Activated CD8-positive, alpha-beta memory T cell treated with anti-CD3 and anti-CD28 coated beads, Interleukin-2, amount 50 U/mL, for 48 hours (primary cell): ENCODE measurements around the gene VASH2.
A peak's percentile ranks its signal among the peaks of the same experiment; 100 is the strongest.
"Not testable (repeated sequence)": the region's sequence is repeated elsewhere in the genome, so short reads cannot be mapped to it uniquely, and the experiment has no call there.

ENCODE experiments used
- DNase-seq: peaks from one replicate; pipeline ENCODE4 v3.0.0-alpha.2; 2020

VASH2 gene

DNA sequence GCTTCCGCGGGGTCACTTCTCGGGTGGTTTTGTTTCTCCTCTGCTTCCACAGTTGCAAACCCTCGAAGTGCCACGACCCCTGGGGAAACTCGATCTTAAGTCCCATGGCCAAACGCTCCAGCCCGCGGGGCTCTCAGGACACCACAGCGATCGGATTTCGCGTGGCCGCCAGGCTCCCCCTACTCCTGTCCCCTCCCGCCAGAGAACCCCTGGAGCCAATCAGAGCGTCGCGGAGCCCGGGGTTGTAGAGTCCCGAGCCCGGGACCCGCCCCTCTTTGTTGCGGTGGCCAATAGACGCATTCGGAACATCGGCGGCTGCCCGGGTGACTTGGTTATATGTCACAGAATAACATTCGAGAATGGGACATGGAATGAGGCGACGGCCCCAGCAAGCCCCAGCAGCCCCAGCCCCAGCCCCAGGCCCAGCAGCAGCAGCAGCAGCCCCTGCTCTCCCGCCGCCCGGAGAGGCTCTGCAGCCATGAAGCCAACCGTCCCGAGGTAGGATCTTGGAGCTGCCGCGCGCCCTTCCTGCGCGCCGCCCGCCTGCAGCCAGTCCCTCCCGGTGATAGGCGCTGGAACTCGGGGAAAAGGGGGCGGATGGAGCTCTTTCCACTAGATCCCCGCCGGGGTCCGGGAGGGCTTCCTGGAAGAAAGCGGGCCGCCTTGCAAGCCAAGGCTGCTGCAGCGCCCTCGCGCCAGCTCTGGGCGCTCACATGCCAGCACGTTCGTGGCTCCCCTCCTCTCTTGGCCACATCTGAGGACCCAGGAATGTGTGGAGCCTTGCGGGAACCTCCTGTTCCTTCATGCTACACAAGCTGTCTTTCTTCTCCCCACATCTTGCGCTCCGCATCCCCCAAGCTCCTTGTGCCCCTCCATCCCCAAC is at the start of gene VASH2:
Gene VASH2 (plus strand): TSS at position 299 of the 883 bp plus-strand sequence. CDS start 1,002 bp downstream, outside the sequence.
- DNase-seq: peak; percentile 81

DNA sequence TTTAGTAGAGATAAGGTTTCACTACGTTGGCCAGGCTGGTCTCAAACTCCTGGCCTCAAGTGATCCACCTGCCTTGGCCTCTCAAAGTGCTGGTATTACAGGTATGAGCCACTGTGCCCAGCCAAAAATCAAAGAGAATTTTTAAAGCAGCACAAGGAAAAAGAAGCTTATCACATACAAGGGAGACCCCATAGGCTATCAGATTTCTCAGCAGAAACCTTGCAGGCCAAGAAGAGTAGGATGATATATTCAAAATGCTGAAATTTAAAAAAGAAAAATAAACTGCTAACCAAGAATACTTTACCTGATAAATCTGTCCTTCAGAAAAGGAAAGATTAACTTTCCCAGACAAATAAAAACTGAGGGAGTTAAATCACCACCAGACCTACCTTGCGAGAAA is 49.1 kb upstream of the VASH2 start:
- DNase-seq: no peak

DNA sequence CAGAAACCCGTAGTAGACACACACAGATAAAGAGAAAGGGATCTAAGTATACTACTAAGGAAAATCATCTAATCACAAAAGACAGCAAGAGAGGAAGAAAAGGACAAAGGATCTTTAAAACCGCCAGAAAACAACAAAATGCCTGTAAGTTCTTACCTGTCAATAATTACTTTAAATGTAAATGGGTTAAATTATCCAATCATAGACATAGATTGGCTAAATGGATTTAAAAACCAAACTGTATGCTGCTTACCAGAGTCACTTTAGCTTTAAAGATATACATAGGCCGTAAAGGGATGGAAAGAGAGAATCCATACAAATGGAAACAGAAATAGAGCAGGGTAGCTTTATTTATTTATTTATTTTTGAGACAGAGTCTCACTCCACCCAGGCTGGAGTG is 48.3 kb upstream of the VASH2 start:
- no peak for DNase-seq

DNA sequence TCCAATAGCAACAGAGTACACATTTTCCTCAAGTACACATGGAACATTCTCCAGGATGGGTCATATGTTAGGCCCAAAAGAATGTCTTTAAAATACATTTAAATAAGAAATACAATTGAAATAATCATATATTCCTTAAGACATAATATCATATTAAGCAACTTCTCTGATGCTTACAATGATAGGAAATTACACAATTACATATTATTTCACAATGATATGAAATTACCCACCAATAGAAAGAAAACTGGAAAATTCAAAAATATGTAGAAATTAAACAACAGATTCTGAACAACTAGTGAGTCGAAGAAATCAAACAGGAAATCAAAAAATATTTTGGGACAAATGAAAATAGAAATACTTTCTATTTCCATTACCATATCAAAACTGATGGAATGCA is 46.7 kb upstream of the VASH2 start:
- no peak for DNase-seq

DNA sequence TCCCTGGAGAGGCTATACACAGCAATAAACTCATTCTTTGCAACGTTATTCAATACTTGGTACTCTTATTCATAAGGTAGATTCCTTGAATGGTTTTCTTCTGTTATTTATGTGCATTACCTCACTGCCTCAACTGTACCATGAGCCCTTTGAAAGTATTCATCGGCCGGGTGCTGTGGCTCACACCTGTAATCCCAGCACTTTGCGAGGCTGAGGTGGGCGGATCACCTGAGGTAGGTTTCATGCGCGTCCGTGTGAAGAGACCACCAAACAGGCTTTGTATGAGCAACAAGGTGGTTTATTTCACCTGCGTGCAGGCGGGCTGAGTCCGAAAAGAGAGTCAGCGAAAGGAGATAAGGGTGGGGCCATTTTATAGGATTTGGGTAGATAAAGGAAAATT is 42.3 kb upstream of the VASH2 start:
- not testable (repeated sequence) for DNase-seq

DNA sequence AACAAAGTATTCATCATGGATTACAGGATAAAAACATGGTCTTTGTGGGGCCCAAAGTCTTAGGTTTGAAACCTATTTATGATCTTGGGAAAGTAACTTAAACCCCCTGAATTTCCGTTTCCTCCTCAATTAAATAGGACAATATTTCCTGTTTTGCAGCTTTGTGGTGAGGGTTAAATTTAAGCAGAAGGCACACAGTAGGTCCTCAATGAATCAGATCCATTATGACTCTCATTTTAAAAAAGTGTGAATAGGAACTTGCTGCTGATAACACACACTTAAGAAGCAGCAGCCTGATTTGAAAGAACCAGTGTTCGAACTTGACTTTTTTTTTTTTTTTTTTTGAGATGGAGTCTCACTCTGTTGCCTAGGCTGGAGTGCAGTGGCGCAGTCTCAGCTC is 41.4 kb upstream of the VASH2 start:
- DNase-seq: no peak

DNA sequence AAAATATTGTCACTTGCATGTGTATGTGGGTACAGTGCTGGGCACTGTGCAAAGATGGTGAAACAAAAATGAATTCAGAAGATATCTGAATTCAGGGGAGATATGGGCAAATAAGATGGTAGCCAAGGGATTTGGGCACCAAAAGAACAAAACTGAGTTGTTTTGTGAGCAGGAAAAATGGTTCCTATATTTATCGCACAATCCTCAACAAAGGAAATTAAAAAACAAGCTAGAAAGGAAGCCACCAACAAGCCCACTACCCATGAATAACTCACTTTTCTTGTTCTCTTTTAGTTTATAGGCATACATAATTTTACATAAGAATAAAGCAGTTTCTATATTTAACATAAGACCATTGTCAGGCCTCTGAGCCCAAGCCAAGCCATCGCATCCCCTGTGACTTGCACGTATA is 40.7 kb upstream of the VASH2 start:
- DNase-seq: no peak

DNA sequence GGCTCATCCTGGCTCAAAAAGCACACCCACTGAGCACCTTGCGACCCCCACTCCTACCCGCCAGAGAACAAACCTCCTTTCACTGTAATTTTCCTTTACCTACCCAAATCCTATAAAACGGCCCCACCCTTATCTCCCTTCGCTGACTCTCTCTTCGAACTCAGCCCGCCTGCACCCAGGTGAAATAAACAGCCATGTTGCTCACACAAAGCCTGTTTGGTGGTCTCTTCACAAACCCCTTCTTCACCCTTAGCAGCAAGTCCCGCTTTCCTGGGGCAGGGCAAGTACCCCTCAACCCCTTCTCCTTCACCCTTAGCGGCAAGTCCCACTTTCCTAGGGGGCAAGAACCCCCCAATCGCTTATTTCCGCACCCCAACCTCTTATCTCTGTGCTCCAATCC is 40.1 kb upstream of the VASH2 start:
- DNase-seq: not testable (repeated sequence)

DNA sequence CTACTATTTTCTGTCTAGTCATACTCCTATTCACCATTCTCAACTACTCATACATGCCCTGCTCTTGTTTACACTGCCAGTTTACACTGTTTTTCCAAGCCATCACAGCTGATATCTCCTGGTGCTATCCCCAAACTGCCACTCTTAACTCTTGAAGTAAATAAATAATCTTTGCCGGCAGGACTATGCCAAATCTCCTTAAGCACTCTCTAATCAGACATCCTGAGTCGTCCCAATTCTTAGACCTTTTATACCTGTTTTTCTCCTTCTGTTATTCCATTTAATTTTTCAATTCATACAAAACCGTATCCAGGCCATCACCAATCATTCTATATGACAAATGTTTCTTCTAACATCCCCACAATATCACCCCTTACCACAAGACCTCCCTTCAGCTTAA is 36.7 kb upstream of the VASH2 start:
- DNase-seq: not testable (repeated sequence)

DNA sequence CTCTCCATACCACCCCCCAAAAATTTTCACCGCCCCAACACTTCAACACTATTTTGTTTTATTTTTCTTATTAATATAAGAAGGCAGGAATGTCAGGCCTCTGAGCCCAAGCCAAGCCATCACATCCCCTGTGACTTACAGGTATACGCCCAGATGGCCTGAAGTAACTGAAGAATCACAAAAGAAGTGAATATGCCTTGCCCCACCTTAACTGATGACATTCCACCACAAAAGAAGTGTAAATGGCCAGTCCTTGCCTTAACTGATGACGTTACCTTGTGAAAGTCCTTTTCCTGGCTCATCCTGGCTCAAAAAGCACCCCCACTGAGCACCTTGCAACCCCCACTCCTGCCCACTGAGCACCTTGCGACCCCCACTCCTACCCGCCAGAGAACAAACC is 36.2 kb upstream of the VASH2 start:
- DNase-seq: not testable (repeated sequence)

DNA sequence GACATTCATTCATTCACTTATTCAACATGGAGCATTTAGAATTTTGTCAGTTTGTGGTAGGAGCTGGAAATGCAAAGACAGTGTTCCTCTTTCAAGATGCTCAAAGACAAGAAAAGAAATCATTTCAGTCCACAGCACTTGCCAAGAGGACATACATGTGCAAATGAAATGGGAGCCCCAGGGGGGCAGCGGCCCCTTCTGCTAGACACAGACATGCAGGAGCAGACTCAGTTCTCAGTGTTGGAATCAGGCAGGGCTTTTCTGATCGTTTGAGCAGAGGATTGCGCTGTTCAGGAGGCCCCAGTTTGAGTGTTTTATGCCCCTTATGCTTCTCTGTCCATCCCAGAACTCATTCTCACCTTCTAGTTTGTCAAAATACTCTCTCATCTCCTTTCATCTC is 35.6 kb upstream of the VASH2 start:
- no peak for DNase-seq

DNA sequence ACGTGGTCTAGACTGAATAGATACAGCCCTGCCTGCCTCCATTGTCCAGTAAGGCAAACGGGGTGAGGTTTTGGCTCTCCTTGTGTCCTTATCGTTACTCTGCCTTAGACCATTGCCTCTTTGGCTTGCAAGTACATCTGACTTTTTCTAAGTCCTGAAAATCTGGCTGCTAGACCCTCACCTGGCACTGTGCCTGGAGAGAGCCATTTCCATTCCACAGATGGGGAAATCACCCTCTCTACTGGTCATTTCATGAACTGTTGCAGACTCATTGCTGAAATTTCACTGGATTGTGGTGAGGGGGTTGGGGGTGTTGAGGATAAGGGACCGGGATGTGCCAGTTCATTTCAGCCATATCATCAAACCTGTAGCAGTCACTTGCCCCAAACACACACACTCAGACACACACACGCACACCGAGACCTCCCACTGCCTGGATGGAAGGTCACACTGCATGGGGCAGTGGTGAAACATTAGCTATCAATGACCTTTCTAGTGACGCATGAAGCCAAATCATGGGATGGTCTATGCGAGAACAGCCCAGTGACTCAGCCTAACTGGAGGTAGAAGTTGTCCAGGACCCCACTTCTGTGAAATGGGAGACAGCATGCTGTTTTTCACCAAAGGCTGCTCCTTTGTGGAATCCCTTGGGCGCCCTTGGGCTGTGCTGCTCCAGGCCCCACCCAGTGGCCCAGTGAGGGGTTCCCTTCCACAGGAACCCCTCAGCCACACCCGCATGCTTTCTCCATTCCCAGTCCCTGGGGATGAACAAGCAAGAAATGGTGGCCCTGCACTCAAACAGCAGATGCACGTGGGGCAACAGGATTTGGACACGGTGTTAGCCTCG is 34.9 kb upstream of the VASH2 start:
- DNase-seq: no peak

DNA sequence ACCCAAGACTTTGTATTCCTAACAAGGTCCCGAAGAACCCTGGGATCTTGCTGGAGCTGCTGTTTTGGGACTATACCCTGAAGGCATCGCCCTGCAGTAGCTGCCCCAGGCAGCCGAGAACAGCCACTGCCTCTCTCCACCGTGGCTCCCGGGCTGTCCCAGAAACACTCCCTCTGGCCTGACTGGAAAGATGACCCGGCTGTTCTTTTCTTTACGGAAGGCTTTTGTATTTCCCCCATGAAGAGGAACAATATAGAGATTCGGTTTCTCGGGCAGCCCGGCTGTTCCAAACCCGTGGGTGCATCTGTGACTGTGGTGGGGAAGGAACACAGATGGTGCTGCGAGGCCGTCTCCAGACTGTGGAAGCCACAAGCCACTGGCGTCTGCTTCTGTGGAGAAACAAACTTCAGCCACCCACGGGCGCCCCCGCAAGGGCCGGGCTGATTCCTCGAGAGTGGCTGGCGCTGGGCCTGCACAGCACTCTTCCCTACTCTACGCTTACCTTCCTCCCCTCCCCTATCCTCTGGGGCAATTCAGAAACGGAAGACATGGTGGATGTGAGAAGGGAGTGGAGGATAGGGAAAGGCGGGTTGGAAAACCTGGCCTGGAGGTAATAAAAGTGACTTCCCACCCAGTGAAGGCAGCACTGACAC is 33.7 kb upstream of the VASH2 start:
- no peak for DNase-seq

DNA sequence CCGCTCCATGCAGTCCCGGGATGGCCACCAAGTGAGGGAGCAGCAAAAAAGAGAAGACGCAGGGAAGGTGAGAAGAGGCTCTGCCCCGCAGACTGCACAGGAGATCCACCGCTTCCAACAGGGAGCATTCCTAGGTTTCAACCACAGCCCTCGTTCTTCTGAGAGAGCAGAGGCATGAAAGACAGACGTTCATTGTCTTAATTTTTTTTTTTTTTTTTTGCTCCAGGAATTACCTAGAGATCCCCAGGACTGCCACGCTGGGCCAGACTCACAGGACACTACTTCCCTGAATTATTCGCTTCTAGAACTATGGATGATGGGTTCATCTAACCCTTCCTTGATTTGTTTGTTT is 33.2 kb upstream of the VASH2 start:
- no peak for DNase-seq

DNA sequence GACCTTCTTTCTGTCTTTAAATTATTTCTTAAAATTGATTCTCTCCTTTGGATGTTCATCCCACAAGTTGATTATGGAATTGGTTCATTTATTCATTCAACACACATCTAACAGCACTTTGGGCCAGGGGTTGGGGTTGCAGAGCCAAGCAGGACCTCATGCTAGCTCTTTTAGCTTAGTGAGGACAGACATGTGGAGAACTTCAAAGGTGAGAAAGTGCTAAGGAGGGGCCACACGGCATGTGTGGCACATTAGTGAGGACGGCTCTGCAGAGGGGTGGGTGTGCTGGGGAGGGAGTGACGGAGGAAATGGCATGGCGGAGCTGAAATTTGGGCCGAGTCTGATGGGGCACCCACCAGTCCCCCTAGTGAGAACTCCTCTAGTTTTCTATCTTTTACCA is 32.5 kb upstream of the VASH2 start:
- DNase-seq: no peak

DNA sequence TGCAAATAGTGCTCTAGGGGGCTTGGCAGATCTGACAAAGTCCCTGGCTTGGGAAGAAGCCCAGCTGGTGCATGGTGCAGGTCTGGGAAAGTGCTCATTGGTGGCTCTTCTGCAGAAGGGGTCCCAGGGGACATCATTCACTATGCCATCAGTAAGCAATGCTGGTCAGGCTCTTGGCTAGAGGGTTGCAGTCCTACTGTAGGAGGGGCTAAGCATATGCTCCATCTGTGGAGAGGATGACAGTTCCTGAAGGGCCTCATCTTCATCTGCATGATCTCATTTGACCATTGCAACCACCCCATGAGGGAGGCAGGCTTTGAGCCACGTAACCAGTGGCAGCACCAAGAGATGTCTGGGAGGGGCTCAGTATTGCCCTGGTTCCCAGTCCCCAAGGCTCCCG is 31.5 kb upstream of the VASH2 start:
- DNase-seq: no peak

DNA sequence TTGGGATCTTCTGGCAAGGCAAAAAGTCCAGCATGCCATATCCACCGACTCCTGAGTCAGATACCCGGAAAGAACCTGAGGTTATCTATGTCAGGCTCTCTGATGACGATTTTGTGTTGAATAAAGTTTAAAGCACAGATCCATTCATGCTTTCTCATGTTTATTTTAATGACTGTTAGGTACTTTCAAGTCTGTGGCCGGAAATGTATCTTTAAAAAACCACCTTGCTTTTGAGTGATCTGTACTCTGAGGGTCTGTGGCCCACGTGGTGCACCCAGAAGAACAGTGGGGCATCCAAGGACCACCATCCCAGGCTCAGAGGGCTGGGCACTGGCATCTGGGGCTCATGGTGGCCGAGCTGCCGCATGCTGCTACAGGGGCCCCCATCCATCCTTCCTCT is 30.1 kb upstream of the VASH2 start:
- DNase-seq: no peak

DNA sequence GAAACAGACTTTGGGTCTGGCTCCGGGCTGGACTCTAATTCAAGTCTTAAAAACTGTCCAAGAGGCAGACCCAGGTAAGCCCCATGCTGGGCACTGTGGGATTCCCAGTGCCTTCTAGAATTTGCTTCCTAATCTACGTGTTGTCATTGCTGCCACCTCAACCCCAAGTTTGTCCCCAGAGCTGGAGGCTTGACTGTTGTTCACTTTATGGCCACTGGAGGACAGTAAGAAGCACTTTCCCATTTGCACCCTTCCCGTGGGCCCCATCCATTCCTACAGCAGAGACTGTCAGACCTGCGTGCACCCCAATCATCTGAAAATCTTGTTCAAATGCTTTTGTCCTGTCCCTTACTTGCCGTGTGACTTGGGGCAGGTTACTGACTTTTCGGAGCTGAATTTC is 29.4 kb upstream of the VASH2 start:
- no peak for DNase-seq

DNA sequence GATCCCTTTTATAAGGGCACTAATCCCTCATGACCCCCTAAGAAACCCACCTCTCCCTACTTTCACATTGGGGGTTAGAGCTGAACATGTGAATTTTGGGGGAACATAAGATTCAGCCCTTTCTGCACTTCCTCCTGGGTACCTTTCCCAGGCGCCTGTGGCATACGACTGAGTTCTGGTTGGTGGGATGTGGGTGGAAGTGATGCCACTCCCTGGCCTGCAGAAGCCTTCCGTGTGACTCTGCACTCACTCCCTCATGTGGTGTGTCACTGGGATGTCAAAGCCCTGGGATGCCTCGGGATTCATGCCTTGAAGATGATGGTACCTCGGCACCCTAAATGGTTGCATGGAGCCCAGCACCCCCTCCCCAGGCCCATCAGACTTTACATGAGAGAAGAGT is 28.3 kb upstream of the VASH2 start:
- no peak for DNase-seq

DNA sequence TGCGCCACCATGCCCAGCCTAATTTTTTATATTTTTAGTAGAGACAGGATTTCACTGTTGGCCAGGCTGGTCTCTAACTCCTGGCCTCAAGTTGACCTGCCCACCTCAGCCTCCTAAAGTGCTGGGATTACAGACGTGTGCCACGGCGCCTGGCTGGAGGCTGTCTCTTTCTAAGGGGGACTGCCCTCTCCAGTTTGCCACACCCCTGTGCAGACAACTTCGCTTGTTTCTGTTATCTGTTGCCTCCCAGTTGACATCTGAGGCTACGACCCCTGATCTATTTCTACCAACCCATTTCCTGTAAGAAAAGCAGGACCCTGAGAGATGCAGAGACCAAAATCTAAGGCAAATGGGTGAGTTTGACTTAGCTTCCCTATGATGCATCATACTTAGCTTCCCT is 24.0 kb upstream of the VASH2 start:
- no peak for DNase-seq

DNA sequence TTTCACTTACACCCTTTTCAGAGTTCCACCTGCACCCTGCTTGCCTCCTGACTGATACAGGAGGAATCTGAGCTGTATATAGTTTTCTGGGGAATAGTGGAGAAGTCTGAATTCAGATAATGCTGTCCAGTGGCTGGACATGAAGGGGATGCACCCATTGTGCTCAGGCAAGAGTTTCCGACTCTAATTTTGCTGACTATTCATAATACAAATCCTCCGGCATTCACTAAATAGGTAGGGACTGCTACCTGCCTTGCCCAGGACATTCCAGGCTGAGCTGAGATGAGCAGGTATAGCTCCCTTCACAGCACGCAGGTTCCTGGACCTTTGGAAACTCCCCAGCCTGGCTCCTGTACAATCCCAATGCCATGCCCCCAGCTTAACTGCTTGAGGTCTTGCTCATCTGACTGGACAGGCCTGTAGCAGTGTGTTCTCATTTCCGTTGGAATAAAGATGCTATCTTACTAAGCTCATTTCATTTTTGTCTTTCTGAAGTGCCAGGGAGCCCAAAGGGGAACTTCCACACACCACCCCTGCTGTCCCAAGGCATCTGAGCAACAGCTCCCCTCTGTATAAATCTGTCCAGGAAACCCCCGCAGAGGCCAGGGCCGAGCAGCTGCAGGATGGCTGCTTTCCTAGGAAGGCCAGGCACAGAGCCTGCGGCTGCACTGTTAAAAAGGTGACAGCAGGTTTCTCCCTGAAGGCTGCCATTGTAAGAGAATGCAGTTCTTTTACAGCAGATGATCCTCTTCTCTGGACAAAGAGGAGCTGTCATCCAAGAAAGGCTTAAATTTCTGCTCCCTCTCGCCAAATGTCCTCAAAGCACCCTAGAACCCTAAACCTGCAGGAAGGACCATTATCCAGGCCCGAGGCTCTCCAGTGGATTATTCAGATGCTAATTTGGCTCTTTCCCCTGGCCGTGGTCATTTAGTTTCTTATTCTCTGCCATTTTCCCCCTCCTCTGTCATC is 21.7 kb upstream of the VASH2 start:
- DNase-seq: no peak

DNA sequence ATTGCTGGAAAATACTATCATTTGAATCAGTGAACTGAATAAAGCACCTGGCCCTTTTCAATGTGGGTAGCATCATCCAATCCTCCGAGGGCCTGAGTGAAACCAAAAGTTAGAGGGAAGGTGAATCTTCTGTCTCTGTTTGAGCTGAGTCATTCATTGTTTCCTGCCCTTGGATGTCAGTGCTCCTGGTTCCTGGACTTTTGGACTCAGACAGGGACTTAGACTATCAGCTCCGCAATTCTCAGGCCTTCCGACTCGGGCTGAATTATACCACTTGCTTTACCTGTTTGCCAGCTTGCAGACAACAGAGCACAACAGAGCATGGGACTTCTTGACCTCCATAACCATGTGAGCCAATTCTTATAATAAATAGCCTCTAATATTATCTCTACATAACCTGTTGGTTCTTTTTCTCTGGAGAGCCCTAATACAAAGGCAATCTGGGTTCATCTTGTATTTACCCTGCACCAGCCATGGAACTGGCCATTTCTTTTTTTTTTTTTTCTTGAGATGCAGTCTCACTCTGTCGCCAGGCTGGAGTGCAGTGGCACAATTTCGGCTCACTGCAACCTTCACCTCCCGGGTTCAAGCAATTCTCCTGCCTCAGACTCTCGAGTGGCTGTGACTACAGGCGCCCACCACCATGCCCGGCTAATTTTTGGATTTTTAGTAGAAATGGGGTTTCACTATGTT is 19.2 kb upstream of the VASH2 start:
- DNase-seq: no peak
